Right kidney (tissue), 1 donor: Measurements from ENCODE around the gene TARS2.
A peak's percentile ranks its signal among the peaks of the same experiment; 100 is the strongest.

ENCODE experiments used
- DNase-seq: peaks from one replicate; pipeline ENCODE4 v3.0.0-alpha.2; 2016

Gene TARS2

GRCh38 chr1:150507912-150508864, 21.0 kb downstream of the TARS2 start, which contains the start of gene ECM1:
Gene ECM1, plus strand, starts transcription at chr1:150508109. Its CDS starts 101 bp downstream, at chr1:150508210.
- DNase-seq: no peak

DNA sequence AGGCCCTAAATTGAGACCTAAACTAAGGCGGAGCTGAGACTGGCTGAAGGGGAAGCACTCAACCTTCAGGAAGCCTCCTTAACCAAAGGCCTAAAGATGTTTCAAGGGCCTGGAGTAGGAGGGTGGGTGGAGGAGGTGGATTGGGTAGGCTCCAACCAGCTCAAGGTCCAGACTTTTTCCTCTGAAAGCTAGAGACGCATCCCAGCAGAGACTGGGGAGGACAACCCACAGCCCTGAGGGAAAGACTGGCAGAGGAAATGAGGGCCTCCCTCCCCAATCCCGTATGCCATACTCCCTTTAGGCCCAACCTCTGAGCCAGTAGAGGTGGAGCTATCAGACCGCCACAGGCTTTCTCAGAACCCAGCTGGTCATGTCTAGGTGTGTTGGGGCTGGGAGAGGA, 21.8 kb downstream of the TARS2 start:
- no peak for DNase-seq

DNA sequence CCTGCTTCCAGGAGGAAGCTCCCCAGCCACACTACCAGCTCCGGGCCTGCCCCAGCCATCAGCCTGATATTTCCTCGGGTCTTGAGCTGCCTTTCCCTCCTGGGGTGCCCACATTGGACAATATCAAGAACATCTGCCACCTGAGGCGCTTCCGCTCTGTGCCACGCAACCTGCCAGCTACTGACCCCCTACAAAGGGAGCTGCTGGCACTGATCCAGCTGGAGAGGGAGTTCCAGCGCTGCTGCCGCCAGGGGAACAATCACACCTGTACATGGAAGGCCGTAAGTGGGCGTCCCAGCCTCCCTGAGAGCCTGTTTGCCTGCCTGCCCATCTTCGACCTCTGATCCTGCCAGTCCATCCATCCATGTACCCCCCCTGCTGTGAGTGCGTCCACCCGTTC, 24.3 kb downstream of the TARS2 start:
- no peak for DNase-seq

GRCh38 chr1:150511985-150512660, 24.9 kb downstream of the TARS2 start:
- no peak for DNase-seq

DNA sequence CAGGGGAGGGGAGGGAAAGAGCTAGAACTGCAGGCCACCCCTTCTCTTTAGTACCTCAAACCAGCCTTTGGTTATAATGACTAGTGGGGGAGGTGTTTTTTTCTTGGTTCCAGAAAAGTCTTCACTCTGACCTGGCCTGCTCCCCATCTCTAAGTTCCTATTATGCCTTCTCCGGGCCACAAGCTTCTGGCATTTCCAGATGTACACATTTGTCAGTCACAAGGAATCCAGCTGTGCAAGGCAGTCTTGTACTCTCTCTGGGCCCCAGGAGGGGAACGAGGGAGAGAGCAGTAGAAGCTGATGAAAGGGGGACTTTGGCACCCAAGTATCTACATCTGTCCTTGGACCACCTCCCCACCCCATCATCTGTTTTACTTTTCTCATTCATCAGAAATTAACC, 25.6 kb downstream of the TARS2 start:
- DNase-seq: no peak

- no peak for DNase-seq
These were observed 26.2 kb downstream of the TARS2 start for GRCh38 chr1:150513351-150513791.

- no peak for DNase-seq
These were observed 27.0 kb downstream of the TARS2 start for GRCh38 chr1:150514260-150514659.

GRCh38 chr1:150514913-150515327, 27.7 kb downstream of the TARS2 start:
- DNase-seq: no peak

DNA sequence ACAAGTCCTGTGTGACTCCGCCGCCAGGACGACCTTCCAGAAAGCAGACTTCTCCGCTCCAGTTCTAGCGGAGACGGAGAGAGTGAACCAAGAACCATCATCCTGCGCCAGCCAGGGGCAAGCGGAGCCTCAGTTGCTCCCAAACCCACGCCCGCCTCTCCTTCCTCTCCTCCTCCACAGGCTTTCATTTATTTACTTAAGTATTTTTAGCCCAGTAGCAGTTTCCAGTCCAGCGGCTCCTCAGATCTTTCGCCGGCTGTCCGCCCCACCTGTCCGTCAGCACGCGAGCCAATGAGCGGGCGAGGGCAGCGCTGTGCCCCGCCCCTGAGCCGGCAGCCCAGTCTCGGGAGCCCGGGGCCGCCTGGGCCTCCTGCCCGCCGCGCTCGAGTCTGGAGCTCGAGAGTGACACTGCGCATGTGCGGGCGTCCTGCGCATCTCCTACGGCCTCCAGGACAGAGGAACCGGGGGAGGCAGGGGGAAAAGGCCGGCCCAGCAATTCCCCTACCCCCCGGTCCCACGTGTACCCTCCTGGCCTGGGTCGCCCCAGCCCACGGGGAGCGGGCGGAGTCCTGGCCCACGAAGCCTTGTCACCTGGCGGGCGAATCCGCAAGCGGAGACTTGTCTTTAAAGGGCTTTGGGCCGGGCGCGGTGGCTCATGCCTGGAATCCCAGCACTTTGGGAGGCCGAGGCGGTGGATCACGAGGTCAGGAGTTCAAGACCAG, 28.3 kb downstream of the TARS2 start, which contains the start of gene FALEC:
Gene FALEC (plus strand): TSS at position 425 of the 722 bp plus-strand sequence.
- DNase-seq: peak; percentile 96

DNA sequence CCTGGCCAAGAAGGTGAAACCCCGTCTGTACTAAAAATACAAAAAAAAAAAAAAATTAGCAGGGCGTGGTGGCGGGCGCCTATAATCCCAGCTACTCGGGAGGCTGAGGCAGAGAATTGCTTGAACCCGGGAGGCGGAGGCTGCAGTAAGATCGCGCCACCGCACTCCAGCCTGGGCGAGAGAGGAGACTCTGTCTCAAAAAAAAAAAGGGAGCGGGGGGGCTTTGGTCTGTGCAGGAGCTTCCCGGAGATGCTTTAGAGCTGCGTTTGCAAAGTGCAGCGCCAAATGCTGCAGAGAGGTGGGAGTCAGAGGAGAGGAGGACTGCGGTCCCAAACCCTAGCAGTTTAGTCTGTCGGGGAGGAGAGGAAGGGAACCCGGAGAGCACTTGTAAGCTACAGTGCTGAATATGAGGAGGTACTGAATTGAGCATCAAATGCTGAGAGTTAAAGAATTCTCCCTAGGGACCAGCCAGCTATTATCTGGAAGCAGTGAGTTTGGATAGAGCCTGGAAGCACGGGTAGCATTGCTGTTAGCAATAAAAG, 28.9 kb downstream of the TARS2 start:
- DNase-seq: peak; percentile 43

DNA sequence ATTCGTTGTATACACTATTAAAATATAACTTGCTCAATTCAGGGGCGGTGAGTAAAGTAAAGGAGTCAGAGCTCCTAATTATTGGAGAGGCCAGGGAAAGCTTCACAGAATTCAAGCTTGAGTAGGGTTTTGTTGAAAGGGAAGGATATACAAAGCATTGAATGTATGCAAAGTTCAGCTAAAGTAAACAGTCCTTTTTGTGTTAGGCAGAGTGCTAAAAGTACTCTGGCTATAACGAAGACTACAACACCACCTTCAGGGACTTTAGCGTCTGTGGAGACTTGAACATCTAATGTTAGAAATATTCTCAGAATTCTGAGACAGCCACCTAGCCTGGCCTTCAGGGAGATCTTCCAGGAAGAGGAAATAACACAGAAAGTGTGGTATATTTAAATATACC, 29.4 kb downstream of the TARS2 start:
- no peak for DNase-seq

- no peak for DNase-seq
These were observed 34.2 kb downstream of the TARS2 start for GRCh38 chr1:150521196-150521968.

- DNase-seq: no peak
These were observed 38.1 kb downstream of the TARS2 start for GRCh38 chr1:150525348-150525747.

- no peak for DNase-seq
These were observed 41.0 kb downstream of the TARS2 start for GRCh38 chr1:150528196-150528595.

DNA sequence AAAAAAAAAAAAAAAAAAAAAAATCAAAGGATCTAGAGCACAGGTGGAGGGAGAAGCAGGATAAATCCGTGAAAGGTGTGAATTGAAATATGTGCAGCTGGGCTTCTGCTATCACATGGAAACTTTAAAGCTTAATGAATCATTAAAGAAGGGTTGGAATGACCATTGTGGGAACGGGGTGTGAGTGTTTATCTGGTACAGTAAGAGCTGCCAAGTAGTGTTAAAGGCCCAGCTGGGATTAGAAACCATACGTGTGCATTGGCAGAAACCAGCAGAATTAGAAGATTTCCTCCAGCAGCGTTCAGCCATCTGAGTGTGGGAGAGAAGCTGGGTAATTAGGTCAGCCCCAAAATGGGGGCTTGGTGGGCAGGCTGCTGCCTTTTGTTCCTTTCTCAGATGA, 41.8 kb downstream of the TARS2 start:
- no peak for DNase-seq

- no peak for DNase-seq
These were observed 43.4 kb downstream of the TARS2 start for GRCh38 chr1:150530491-150531159.

- no peak for DNase-seq
These were observed 45.6 kb downstream of the TARS2 start for GRCh38 chr1:150532860-150533259.

GRCh38 chr1:150534002-150534401, 46.8 kb downstream of the TARS2 start:
- DNase-seq: no peak

- DNase-seq: no peak
These were observed 48.5 kb downstream of the TARS2 start for GRCh38 chr1:150535511-150536287.
